HG02943 (cell line): Measurements from ENCODE around the gene CRACDL.
"Not testable (repeated sequence)": the region's sequence is repeated elsewhere in the genome, so short reads cannot be mapped to it uniquely, and the experiment has no call there.

Experiments used
- ATAC-seq: cut with Tn5 transposase; IDR thresholded peaks from one replicate; pipeline ENCODE4 v1.9.1; 2021; ENCODE audit warnings: mild to moderate bottlenecking, low read depth, moderate library complexity; ENCODE audit not compliant: unreplicated experiment

Gene CRACDL

DNA sequence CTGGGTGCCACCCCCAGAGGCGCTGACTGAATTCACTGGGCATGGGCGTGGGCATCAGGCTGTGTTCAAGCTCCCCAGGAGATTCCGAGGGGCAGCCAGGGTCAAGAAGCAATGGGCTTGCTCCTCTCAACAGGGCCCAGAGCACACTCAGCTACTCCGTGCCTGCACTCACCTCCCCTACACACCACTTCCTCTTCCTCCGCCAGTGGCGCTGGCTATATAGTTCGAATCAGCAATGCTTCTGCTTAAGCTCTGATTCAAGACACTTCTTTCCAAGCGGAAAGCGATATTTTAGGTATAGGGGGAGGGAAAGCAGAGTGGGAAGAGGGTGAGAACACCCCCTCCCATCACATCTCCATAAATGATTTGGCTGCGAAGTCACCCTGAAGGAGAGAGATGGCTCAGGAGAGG, 42.1 kb downstream of the CRACDL start:
- ATAC-seq, result no peak

DNA sequence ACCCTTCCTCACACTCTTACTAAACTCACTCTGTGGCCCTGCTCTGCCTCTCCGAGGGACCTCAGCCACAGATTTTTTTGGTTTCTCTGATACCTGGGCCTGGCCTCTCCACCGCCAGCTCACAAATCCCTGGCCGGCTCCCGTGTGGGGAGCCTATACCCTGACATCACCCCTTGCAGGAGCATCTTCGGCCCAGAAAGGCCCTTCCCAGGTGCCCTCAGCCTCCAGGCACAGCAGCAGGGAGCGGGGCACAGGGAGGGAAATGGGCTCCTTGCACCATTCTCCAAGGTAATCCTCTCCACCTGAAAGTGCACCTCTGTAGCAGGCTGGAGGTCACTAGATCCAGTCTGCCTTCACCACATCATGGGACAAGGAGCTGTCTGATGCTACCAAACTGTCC, 43.2 kb downstream of the CRACDL start:
- ATAC-seq, result no peak

DNA sequence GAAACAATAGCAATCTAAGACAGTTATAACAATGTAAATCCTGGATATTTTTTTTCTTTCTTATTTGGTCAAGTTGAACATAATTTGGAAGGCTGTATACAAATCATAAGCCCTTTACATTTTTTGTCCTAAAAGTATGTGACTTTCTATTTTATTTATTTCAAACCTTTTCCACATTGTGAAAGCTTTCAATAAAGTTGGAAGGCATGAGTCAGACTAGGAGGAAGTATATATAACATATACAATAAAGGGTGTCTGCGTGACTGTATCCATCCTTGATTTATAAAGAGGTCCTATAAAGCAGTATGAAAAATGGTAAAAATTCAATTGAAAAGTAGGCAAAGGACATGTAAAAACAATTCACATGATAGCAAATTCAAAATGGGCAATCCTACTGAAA, 44.4 kb downstream of the CRACDL start:
- no peak for ATAC-seq

DNA sequence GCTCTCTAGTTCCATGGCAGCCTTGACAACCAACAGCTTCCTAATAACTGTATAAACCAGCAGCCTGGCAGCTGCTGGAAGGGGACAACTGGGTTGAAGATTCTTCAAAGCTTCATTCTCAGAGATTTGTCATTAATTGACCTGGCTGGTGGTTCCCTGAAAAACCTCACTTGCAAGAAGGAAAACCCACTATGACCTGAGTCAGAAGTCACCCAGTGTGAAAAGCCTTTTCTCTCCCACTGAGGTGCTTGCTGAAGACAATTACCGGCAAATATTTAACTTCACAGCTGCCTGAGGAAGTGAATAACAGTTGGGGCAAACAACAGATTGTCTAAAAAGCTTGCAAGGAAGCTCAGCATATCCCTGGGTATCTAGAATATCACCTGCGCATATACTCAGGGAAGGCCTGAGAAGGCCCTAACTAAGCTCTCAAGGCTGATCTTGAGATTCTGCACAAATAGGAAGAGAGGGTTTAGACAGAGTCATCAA, 49.9 kb downstream of the CRACDL start:
- no peak for ATAC-seq

DNA sequence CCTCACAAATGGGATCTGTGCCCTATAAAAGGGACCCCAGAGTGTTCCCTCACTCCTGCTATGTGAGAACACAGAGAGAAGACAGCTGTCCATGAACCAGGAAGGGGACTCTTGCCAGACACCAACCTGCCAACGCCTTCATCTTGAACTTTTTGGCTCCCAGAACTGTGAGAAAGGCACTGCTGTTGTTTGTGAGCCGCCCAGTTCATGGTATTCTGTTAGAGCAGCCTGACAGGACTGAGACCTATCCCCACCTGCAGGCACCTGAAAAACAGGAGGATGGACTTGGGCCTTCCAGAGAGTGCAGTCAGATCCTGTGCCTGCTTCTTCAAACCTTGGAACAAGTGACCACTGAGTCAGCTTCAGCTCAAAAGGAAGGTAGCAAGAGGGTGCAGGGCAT, 51.4 kb downstream of the CRACDL start:
- no peak for ATAC-seq

DNA sequence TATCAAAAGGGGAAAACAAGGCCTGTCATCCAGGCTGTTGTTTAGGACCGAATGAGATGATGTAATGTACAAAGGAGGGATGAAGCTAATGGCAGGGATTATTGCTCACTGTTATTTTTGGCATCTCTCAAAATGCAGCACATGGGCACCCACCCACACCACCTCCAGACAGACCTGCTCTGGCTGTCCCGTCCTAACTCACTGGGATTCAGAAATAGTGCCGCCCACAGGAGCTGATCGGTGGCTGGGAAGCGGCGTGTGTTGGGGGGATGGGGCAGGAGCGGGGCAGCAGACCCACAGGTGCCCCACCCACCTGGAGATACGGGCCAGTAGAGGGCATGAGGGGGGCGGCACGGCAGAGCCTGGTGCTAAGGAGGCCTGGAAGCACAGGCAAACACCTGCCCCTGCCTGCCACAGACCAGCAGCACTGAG, 52.2 kb downstream of the CRACDL start:
- no peak for ATAC-seq

DNA sequence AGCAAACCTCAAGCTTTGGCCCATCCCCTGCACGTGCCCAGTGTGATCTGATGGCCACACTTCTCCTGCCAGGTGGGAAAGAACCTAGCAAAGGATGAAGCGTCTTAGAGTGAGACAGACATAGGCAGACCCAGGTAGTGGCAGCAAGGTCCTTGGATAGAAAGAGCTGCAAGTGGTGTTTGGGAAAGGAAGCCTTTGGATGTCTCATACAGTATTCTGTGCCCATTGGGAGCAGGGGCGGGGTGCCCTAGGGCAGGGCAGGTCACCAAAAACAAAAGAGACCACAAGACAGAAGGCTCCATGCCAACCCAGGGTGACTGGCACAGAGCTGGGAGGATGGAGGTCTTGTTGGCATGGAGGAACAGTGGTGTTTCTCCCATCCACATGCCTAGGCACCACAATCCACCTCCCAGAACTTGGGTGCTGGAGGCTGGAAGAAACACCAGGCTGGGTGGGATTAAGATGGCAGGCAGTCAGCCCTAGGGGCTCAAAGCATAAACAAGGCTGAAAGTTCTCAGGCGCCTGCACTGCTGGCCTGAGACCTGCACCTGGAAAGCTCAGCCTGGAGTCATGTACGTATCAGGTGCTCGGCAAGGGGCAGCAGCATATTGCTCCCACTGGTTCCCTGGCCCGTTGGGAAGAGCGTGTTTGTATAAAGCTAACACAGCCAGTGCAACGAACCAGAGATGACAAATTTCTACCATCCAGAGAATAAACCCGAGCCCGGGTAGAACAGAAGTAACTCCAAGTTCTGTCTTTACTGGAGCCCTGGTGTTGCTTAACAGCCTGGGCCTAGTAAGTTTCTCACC, 52.9 kb downstream of the CRACDL start:
- ATAC-seq, result no peak

DNA sequence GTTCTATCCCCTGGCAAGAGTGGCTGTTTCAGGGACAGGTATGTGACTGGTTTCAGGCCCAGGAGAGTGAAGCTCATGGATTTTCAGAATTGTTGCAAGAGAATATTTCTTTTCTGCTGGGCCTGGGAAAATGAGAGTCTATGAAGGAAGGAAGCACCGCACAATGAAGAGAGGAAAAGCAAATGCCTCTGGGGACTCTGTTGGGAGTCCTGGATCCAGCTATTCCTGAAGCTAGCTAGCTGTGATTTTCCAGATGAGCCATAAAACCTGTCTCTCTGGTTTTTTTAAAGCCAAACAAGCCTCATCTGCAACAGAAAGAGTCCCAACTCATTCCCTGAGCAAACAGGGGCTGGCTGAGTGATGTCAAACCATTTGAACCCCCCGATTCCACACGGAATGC, 53.7 kb downstream of the CRACDL start:
- no peak for ATAC-seq

DNA sequence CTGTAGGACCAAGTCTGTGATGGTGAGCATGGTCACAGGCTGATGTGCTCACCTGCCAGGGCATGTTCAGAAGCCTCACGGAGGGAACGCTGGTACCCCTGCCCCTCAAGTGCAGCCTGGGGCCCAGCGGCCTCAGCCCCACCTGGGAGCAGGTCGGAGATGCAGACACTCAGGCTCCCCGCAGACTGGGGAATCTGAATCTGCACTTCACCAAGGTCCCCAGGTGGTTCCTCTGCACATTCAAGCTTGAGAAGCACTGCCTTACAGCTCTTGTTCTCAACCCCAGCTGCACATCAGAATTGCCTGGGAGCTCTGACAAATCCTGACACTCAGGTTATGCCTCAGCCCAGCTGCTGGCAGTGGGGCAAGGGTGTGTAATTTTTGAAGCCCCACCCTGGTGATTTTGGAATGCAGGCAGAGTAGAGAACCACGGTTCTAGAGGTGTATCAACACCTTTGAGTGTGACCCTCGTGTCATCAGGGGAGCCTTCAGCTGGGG, 54.8 kb downstream of the CRACDL start:
- no peak for ATAC-seq

DNA sequence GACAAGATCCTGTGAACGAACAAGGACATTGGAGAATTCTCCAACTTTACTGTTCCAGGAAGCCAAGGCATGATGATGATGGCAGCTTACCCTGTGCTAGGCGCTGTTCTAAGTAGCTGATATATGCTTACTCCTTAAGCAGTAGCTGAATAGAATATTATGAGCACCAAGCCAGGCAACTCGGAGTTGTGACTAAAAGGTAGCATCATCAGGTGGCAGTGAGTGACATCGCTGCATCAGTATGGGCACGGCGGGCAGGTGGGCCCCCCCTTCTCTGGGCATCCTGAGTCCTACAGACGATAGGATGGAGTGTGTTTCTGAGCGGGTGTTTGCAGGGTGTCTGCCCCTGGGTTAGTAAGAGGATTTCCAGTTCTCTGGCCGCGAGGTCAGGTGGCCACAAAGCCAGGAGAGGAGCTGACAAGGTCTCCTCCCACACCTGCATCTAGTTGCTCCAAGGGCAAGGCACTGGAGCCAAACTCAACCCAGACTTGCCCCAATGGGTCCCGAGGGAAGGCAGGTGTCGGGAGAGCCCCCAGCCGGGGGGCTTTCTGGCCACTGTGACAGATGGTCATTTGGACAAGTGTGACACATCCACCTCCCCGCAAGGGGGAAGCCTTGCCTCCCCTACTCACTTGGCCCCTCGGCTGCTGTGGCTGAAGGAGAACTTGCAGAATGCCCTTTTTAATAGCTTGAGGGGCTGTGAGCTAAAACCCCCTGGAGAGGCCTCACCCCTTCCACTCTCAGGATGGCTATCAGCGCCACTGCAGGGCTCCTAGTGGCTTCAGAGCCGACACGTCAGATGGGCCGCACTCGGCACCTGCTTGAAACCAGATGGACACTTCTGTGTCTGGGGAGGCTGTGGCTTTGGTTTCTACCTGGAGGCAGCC, 55.5 kb downstream of the CRACDL start:
- no peak for ATAC-seq

DNA sequence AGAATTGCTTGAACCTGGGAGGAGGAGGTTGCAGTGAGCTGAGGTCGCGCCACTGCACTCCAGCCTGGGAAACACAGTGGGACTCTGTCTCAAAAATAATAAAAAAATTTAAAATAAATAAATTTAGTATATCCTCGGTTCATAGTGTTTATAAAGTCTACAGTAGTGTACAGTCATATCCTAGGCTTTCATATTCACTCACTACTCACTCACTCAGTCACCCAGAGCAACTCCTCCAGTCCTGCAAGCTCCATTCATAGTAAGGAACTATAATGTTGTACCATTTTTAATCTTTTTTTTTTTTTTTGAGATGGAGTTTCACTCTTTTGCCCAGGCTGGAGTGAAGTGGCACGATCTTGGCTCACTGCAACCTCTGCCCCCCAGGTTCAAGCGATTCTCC, 58.4 kb downstream of the CRACDL start:
- ATAC-seq, result not testable (repeated sequence)

DNA sequence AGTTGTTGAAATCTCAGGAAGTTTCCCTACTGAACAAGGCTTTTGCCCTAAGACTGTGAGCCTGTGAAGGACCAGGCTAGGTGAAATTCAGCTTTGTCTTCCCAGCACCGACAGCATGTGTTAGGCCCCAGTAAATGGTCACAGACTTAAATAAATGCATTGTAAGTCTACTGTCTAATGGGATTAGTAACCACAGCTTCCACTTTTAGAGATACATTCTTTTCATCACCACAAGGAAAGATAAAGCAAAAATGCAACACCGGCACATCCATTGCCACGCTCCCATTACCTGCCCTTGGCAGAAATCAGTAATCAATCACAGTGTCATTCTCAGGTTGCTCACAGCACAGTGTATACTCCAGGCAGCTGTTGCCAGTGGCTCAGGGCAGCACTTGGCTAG, 59.3 kb downstream of the CRACDL start:
- ATAC-seq, result no peak

DNA sequence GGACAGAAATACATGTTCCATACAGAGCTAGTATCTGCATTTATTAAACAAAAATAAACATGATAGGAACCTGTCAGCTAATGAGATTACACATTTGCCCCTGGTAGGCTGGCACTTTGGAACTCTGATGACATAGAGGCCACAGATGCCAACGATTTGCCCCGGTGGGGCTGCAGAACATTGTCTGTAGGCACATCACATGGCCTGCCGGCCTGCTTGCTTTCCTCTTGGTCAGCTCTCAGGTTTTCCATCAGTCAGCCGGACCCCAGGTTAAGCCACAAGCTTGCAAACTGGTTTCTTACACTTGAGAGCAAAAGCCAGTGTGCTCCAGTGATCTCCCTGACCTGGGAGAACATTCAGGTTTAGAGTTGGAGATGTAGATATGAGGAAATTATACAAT, 60.3 kb downstream of the CRACDL start:
- no peak for ATAC-seq

DNA sequence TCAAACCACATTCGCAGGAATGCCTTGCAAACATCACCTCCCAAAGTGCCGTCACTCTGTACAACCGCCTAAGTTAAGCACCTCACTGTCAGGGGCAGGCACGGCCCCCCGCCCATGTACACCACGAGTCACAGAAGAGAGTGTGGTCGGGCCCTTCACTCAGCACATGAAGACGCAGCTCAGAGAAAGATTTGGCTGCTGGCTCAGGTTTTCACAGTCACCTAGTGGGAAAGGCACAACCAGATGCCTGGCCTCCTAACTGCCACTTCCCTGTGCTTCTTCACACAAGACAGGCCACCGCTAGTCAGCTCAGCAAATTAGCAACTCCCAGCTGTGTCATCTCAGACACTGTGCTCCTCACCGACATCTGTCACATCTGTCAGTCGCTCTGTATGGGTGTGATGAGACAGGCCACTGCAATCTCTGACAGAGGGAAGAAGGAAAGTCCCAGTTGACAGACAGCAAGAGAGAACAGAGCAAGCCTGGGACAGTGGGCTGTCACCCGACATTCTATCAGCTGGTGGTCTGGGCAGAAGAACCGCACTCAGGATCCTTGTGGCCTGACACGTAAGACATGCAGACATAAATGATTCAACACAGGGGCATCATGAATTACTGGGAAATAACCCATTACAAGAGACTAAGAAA, 60.8 kb downstream of the CRACDL start:
- ATAC-seq, result no peak

DNA sequence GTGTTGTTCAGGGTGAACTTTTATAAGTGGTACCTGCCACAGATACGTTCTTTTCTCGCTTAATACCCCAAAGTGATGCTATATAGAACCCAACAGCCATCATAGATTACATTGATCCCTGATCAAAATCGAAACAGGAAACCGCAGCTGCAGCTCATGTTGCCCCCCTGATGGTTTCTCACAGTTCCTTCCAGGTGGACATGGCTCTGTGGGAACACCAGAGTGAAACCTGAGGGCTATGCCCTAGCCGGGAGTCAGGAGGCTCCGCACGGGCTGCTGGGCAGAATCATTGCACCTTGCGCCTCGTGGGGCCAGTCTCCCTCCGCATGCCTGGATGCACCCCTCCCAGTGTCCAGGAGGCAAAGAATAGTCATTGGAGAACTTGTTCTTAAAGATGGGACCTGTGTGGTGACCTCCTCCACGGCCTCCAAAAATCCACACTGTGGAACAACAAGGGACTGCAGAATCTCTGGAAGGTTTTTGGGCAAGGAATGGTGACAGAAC, 61.8 kb downstream of the CRACDL start:
- ATAC-seq, result no peak

DNA sequence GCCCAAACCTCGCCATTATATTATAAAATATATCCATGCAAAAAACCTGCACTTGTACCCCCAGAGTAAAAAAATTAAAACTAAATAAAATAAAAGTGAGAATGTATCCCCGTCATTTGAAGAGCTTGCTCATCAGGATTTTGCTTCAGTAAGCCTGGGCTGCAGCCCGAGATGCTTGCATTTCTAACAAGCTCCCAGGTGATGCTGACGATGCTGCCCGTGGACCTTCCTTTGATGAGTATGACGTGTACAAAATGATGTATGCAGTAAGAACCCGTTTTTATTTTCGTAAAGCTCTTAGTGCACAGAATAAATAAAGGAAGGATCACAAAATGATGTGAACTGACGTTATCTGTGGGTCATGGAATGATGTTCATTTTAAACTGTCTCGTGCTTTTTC, 63.5 kb downstream of the CRACDL start:
- ATAC-seq, result no peak

DNA sequence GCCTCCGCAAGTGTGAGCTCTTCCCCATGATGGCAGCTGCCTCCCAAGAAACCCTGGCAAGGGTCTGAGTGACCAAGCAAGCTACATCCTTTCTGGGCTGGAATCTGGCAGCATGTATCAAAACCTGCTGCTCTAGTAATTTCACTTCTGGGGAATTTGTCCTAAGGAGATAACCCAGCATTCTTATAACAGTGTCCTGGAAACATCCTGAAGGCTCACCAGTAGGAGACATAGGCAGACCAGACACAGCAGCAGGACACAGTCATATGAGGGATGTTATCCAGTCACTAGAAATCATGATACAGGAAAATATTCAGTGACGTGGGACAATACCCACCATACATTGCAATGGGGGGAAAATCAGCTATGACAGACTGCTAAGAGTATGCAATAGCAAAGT, 64.5 kb downstream of the CRACDL start:
- ATAC-seq, result no peak

DNA sequence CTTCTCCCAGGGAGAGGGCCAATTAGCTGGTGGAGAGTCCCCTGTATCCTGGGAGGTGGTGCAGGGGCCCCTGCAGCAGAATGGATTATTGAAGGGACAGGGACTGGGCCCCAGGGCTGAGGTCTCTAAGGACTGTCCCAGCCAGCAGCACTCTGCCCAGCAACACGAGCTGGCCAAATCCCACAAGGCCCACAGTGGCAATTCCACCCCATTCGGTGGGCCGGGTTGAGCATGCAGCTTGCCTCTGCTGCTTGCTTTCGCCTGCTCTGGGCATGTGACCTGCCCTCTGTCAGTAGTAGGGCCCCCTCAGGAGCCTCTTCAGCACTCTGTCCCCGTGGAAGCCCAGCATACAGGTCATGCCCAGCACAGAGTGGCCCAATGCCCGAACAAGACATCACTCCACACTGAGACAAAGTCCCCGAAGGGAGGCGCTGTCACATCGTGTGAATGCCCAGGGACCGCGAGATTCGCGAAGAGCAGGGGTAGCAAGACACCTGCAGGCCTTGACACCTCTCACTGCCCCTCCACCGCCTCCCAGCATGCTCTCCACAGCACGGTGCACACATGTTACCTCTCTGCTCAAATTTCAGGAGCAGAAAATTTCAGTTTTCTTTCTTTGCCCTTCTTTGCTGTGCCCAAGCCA, 65.4 kb downstream of the CRACDL start:
- ATAC-seq, result no peak

DNA sequence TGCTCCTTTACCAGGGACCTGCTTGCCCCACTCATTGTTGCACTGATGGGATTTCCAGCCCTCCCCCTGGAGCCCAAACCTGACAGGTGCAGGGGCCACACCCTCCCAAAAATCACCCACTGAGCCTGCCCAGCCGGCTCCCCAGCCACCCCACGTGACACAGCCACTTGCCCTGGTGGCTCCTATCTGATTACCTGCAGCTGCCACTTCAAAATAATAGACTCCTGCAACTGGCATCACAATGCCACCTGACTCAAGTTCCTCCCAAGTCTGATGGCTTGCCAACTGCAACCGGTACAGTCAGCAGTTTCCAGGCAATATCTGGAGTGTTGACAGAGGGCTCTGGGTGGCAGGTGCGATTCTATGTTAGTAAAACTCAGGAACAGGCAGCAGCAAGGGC, 66.2 kb downstream of the CRACDL start:
- ATAC-seq, result no peak

DNA sequence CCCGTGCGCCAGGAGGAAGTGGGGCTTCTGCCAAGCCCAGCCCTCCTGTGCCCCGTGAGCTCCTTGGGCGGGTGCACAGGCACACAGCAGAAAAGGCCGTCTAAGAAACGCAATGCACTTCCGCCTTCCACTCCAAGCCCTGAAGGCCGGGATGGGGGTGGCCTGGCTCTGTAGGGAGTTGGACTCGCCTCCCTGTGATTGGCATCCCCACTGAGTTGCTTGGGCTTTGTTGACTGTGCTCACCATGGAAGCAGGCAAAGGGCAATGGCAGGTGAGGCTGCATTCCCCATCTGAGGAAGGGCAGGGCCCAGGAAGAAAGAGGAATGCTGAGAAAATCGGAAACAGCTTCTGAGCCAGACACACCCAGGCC, 66.8 kb downstream of the CRACDL start:
- ATAC-seq, result no peak
